HG03460 (cell line): ENCODE data around the gene PLEKHN1.
"Not testable (repeated sequence)": the region's sequence is repeated elsewhere in the genome, so short reads cannot be mapped to it uniquely, and the experiment has no call there.

ENCODE experiments used
- ATAC-seq: cut with Tn5 transposase; IDR thresholded peaks from one replicate; pipeline ENCODE4 v1.9.1; 2021; ENCODE audit not compliant: unreplicated experiment

PLEKHN1 gene

GRCh38 chr1:942411-942821, 23.9 kb upstream of the PLEKHN1 start:
- ATAC-seq, result no peak

- ATAC-seq, result no peak
Observed at GRCh38 chr1:942864-943533, 23.3 kb upstream of the PLEKHN1 start.

- ATAC-seq, result no peak
Observed at GRCh38 chr1:943545-944340, 22.5 kb upstream of the PLEKHN1 start.

- no peak for ATAC-seq
Observed at GRCh38 chr1:944341-945325, 21.6 kb upstream of the PLEKHN1 start.

GRCh38 chr1:945688-946556, 20.4 kb upstream of the PLEKHN1 start:
- no peak for ATAC-seq

GRCh38 chr1:946811-947210, 19.5 kb upstream of the PLEKHN1 start:
- not testable (repeated sequence) for ATAC-seq

- ATAC-seq, result no peak
Observed at GRCh38 chr1:947958-948357, 18.3 kb upstream of the PLEKHN1 start.

- ATAC-seq, result no peak
Observed at GRCh38 chr1:950268-950667, 16.0 kb upstream of the PLEKHN1 start.

GRCh38 chr1:950881-951280, 15.4 kb upstream of the PLEKHN1 start:
- ATAC-seq, result no peak

GRCh38 chr1:951364-951763, 14.9 kb upstream of the PLEKHN1 start:
- no peak for ATAC-seq

GRCh38 chr1:952201-952600, 14.1 kb upstream of the PLEKHN1 start:
- no peak for ATAC-seq

GRCh38 chr1:952603-953002, 13.7 kb upstream of the PLEKHN1 start:
- no peak for ATAC-seq

GRCh38 chr1:953524-954320, 12.6 kb upstream of the PLEKHN1 start:
- no peak for ATAC-seq

- no peak for ATAC-seq
Observed at GRCh38 chr1:954927-955326, 11.4 kb upstream of the PLEKHN1 start.

GRCh38 chr1:955474-955873, 10.8 kb upstream of the PLEKHN1 start:
- no peak for ATAC-seq

- ATAC-seq, result no peak
Observed at GRCh38 chr1:956636-957035, 9.6 kb upstream of the PLEKHN1 start.

GRCh38 chr1:958823-959730, 7.2 kb upstream of the PLEKHN1 start, which contains the start of gene NOC2L:
NOC2L (minus strand) TSS chr1:959256; CDS start chr1:959240, 16 bp downstream.
- ATAC-seq, result peak; percentile 65

GRCh38 chr1:959731-960362, 6.4 kb upstream of the PLEKHN1 start:
- no peak for ATAC-seq
